Keratinocyte (primary cell): ENCODE results near the gene SLC12A3. TPM values are rescaled to one million over a fixed set of nuclear protein-coding genes. Genes with fewer than 3 reads are reported as not detected.

Source experiments
- DNase-seq: peaks from one replicate; pipeline ENCODE4 v3.0.0-alpha.2; 2011; ENCODE audit warnings: low read depth, missing footprints, low spot score
- FAIRE-seq: peaks from 2 replicates; lab custom pipeline; 2011; peaks lifted over from hg19 to GRCh38; lab: Jason Lieb, UNC
- H2AFZ ChIP-seq: 2 replicates; pipeline ENCODE4 v1.6.0; 2012; ENCODE audit warnings: low read length, control low read depth, inconsistent platforms; ENCODE audit not compliant: control insufficient read depth
- H3K27ac ChIP-seq: 2 replicates; pipeline ENCODE4 v1.5.1; 2011; ENCODE audit warnings: low read length; ENCODE audit not compliant: control insufficient read depth, insufficient read depth
- H3K27me3 ChIP-seq: 3 replicates; pipeline ENCODE4 v1.6.0; 2011; ENCODE audit warnings: low read length; ENCODE audit not compliant: control insufficient read depth, insufficient read depth; ENCODE audit errors: extremely low read depth
- H3K36me3 ChIP-seq, 2 experiments: 2 replicates in 1 of 2; 3 replicates in 1 of 2; pipeline ENCODE4 v1.5.1; 2011; ENCODE audit warnings: low read length in 2 of 2, mild to moderate bottlenecking in 1 of 2; ENCODE audit not compliant: control insufficient read depth in 2 of 2, insufficient read depth in 2 of 2; ENCODE audit errors: extremely low read depth in 1 of 2
- H3K4me1 ChIP-seq: 3 replicates; pipeline ENCODE4 v1.5.1; 2011; ENCODE audit warnings: low read length; ENCODE audit not compliant: control insufficient read depth, insufficient read depth; ENCODE audit errors: extremely low read depth
- H3K4me2 ChIP-seq: 3 replicates; pipeline ENCODE4 v1.6.0; 2011; ENCODE audit warnings: low read depth, low read length; ENCODE audit not compliant: control insufficient read depth, insufficient read depth; ENCODE audit errors: extremely low read depth
- H3K4me3 ChIP-seq, 3 experiments: fragments of 200-600 bp in 1 of 3; sonication (generic) in 1 of 3; 2 replicates in 2 of 3; 3 replicates in 1 of 3; pipeline ENCODE4 v1.5.1; 2011 to 2016; ENCODE audit warnings: low read length in 3 of 3, mild to moderate bottlenecking in 3 of 3, control low read depth in 2 of 3, inconsistent platforms in 1 of 3, low read depth in 1 of 3, mixed read lengths in 1 of 3, mixed run types in 1 of 3, moderate library complexity in 1 of 3; ENCODE audit not compliant: control insufficient read depth in 2 of 3, insufficient read depth in 2 of 3; ENCODE audit errors: extremely low read depth in 1 of 3
- H3K79me2 ChIP-seq: 2 replicates; pipeline ENCODE4 v1.6.0; 2012; ENCODE audit warnings: low read length; ENCODE audit not compliant: control insufficient read depth, insufficient read depth
- H3K9ac ChIP-seq: 3 replicates; pipeline ENCODE4 v1.6.0; 2011; ENCODE audit warnings: low read length; ENCODE audit not compliant: control insufficient read depth, insufficient read depth; ENCODE audit errors: extremely low read depth
- H3K9me1 ChIP-seq: 3 replicates; pipeline ENCODE4 v1.6.0; 2011; ENCODE audit warnings: low read length; ENCODE audit not compliant: control insufficient read depth, insufficient read depth; ENCODE audit errors: extremely low read depth
- H3K9me3 ChIP-seq: 2 replicates; pipeline ENCODE4 v1.5.1; 2012; ENCODE audit warnings: low read depth, low read length; ENCODE audit not compliant: control insufficient read depth
- H4K20me1 ChIP-seq: 3 replicates; pipeline ENCODE4 v1.6.0; 2011; ENCODE audit warnings: low read length; ENCODE audit not compliant: control insufficient read depth, insufficient read depth; ENCODE audit errors: extremely low read depth
- EZH2 ChIP-seq: IDR thresholded peaks from one replicate; pipeline ENCODE4 v1.6.1; 2012; ENCODE audit warnings: inconsistent platforms, mild to moderate bottlenecking, low read length, moderate library complexity
- dilution Hi-C: fragments of 300-500 bp; cut with MboI; formaldehyde crosslinking; loops from one replicate; pipeline ENCODE4 v1.7.0; 2020; ENCODE audit warnings: low sequenced_read_pairs; ENCODE audit not compliant: extremely low pct_ligation_motif_present
- polyA plus RNA-seq, 5 experiments: library from polyadenylated mRNA; depleted of rRNA in 3 of 5; stranded (reverse) in 3 of 5; stranded (forward) in 1 of 5; unstranded in 1 of 5; fragments of >200 nt; gene quantifications; 1 replicate in 1 of 5; 2 replicates in 3 of 5; 3 replicates in 1 of 5; pipeline versions ENCODE4 v1.2.1 to v1.2.3, GENCODE V29; 2011 to 2012; ENCODE audit warnings: missing spikeins in 2 of 5, low read depth in 1 of 5, low replicate concordance in 1 of 5
- TF ChIP-seq, protein P1 (sequence below), 3 experiments: IDR thresholded peaks in 1 of 3; conservative IDR thresholded peaks in 1 of 3; optimal IDR thresholded peaks in 1 of 3; 2 replicates in 2 of 3; 3 replicates in 1 of 3; pipeline versions ENCODE3 to v1.5.1; 2011; ENCODE audit warnings: low read length in 3 of 3, mild to moderate bottlenecking in 3 of 3, moderate library complexity in 2 of 3, control low read depth in 1 of 3, inconsistent platforms in 1 of 3; ENCODE audit not compliant: insufficient read depth in 2 of 3; ENCODE audit errors: extremely low read depth in 1 of 3

SLC12A3 gene
- polyA plus RNA-seq, 1 donor (not counting 4 experiments of a cell fraction or from before 2014, with no cell fraction given), result not detected

DNA sequence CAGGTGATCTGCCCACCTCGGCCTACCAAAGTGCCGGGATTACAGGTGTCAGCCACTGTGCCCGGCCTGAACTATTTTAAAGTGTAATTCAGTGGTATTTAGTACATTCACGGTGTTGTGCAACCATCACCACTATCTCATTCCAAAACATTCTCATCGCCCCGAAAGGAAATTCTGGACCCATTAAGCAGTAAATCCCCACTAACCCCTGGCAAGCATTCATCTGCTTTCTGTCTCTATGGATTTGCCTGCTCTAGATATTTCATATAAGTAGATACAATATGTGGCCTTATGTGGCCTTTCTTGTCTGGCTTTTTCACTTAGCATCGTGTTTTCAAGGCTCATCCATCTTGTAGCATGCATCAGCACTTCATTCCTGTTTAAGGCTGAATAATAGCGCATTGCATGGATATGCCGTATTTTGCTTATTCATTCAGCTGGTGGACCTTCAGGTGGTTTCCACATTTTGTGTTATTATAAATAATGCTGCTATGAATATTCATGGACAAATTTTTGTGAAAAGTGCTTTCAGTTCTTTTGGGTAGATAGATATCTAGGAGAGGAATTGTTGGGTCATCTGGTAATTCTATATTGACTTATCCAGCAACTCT, 58.6 kb downstream of the SLC12A3 start:
- Histone ChIP-seq H3K27ac (no peak overlapping the region), H3K36me3 (no peaks in the 10 kb centered on the region), H3K79me2 (no peaks in the 10 kb centered on the region), H2AFZ (no peak overlapping the region), H3K4me3 (no peak overlapping the region), H3K4me2 (no peak overlapping the region), H3K9me3 (no peaks in the 10 kb centered on the region), H3K4me1 (peaks cover 11% of the 10 kb centered on the region), H3K9ac (no peak overlapping the region), H4K20me1 (no peaks in the 10 kb centered on the region), H3K9me1 (no peaks in the 10 kb centered on the region), H3K27me3 (no peaks in the 10 kb centered on the region)
- FAIRE-seq (no peak), DNase-seq (no peak)
- dilution Hi-C loops, result no loop called here
- TF ChIP-seq, protein P1, sequence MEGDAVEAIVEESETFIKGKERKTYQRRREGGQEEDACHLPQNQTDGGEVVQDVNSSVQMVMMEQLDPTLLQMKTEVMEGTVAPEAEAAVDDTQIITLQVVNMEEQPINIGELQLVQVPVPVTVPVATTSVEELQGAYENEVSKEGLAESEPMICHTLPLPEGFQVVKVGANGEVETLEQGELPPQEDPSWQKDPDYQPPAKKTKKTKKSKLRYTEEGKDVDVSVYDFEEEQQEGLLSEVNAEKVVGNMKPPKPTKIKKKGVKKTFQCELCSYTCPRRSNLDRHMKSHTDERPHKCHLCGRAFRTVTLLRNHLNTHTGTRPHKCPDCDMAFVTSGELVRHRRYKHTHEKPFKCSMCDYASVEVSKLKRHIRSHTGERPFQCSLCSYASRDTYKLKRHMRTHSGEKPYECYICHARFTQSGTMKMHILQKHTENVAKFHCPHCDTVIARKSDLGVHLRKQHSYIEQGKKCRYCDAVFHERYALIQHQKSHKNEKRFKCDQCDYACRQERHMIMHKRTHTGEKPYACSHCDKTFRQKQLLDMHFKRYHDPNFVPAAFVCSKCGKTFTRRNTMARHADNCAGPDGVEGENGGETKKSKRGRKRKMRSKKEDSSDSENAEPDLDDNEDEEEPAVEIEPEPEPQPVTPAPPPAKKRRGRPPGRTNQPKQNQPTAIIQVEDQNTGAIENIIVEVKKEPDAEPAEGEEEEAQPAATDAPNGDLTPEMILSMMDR (optimal IDR thresholded peaks at IDR 0.05 in 1 of 3, IDR thresholded peaks at IDR 0.05 in 1 of 3, conservative IDR thresholded peaks at IDR 0.05 in 1 of 3; ENCODE audit: extremely low read depth in 1 of 3, insufficient read depth in 2 of 3, low read length in 3 of 3), result no peak
- TF ChIP-seq EZH2, result no peak

DNA sequence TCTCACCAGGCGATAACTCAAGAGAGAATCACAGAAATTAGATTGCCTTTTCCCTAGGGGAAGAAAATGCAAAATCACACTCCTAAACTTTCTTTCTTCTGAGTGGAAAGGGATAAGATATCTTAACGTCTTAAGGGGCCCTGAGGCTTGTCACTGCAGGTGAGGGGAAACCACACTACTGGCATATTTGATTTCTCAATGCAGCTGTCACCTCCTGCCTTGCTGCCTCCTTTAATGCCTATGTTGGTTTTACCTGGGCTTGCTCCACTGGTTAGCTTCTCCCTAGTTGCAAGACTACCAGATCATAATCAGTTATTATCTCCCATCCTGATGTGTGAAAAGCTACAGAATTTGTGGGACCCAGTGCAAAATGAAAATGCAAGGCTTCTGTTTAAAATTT, 62.5 kb downstream of the SLC12A3 start:
- peaks cover 6% of the 10 kb centered on the region for H3K4me1 ChIP-seq
- no peak overlapping the region for H2AFZ ChIP-seq
- dilution Hi-C loops, result no loop called here
- H3K36me3 ChIP-seq, result no peaks in the 10 kb centered on the region
- H3K4me2 ChIP-seq, result no peak overlapping the region
- H3K9me1 ChIP-seq, result no peaks in the 10 kb centered on the region
- DNase-seq, result no peak
- no peaks in the 10 kb centered on the region for H3K27me3 ChIP-seq
- no peak overlapping the region for H3K9ac ChIP-seq
- TF ChIP-seq, protein P1 (optimal IDR thresholded peaks at IDR 0.05 in 1 of 3, IDR thresholded peaks at IDR 0.05 in 1 of 3, conservative IDR thresholded peaks at IDR 0.05 in 1 of 3; ENCODE audit: extremely low read depth in 1 of 3, insufficient read depth in 2 of 3, low read length in 3 of 3), result no peak
- no peak for TF ChIP-seq EZH2
- no peaks in the 10 kb centered on the region for H4K20me1 ChIP-seq
- no peak overlapping the region for H3K4me3 ChIP-seq
- H3K79me2 ChIP-seq, result peaks cover 5% of the 10 kb centered on the region
- H3K27ac ChIP-seq, result no peak overlapping the region
- H3K9me3 ChIP-seq, result no peaks in the 10 kb centered on the region
- FAIRE-seq, result no peak
